Cardiac muscle cell (in vitro differentiated cells and primary cell): Measurements from ENCODE around the gene ARL10. TPM values are rescaled to one million over a fixed set of nuclear protein-coding genes. Genes with fewer than 3 reads are reported as not detected.

Source experiments
- DNase-seq, 2 donors: peaks; one replicate each; pipeline versions ENCODE4 v3.0.0 to v3.0.0-alpha.2; 2010 to 2017; ENCODE audit warnings: low read depth in 1 of 2, low spot score in 1 of 2
- H3K27ac ChIP-seq: fragments of 200-600 bp; sonication (generic); 2 replicates; pipeline ENCODE4 v1.5.1; 2016
- H3K27me3 ChIP-seq: fragments of 200-600 bp; sonication (generic); 2 replicates; pipeline ENCODE4 v1.6.0; 2016; ENCODE audit warnings: control low read depth
- H3K36me3 ChIP-seq: fragments of 200-600 bp; sonication (generic); 2 replicates; pipeline ENCODE4 v1.5.1; 2016; ENCODE audit warnings: control low read depth
- H3K4me1 ChIP-seq: fragments of 200-600 bp; sonication (generic); 2 replicates; pipeline ENCODE4 v1.8.1; 2017; ENCODE audit warnings: low read depth, mild to moderate bottlenecking, mixed run types
- H3K4me3 ChIP-seq: fragments of 200-600 bp; sonication (generic); 2 replicates; pipeline ENCODE4 v1.5.1; 2016; ENCODE audit warnings: mild to moderate bottlenecking
- H3K9me3 ChIP-seq: fragments of 200-600 bp; sonication (generic); 2 replicates; pipeline ENCODE4 v1.5.1; 2017; ENCODE audit warnings: low read depth, mild to moderate bottlenecking, control low read depth
- polyA plus RNA-seq: library from polyadenylated mRNA; unstranded; fragments of >200 nt; fragmentation: Nextera tagmentation; extraction: Ambion mirVana; gene quantifications from 2 replicates; pipeline ENCODE4 v1.2.1, GENCODE V29; 2016
- total RNA-seq: library from RNA; depleted of rRNA; stranded (reverse); fragments of >200 nt; gene quantifications from 2 replicates; pipeline ENCODE4 v1.2.3, GENCODE V29; 2016
- TF ChIP-seq, protein P1 (sequence below): IDR thresholded peaks from 2 replicates; pipeline ENCODE4 v1.5.1; 2012; ENCODE audit warnings: low read depth, mild to moderate bottlenecking, low read length

The ARL10 gene
- total and polyA plus RNA-seq, 2 experiments from 2014 or later, result 7.8 to 29.5 TPM

DNA sequence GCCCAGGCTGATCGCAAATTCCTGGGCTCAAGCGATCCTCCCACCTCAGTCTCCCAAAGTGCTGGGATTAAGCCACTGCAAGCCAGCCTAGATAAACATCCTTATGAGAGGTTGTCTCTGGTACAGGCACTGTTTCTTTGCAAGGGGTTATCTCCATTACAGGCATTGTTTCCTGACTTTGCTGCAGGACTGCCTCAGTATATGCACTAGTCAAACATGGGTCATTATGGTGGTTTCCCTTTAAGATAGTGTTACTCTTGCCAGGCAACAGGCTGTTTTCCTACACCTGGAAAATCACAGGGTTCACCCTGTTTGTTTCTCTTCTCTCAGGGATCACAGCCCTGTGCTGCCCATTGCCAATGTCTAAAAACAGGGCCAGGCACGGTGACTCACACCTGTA is 58.9 kb downstream of the ARL10 start:
- no peak for DNase-seq
- Histone ChIP-seq H3K36me3 (no peaks in the 10 kb centered on the region), H3K9me3 (no peaks in the 10 kb centered on the region), H3K4me1 (no peaks in the 10 kb centered on the region), H3K4me3 (no peak overlapping the region), H3K27me3 (no peaks in the 10 kb centered on the region), H3K27ac (no peak overlapping the region)
- TF ChIP-seq, protein P1, sequence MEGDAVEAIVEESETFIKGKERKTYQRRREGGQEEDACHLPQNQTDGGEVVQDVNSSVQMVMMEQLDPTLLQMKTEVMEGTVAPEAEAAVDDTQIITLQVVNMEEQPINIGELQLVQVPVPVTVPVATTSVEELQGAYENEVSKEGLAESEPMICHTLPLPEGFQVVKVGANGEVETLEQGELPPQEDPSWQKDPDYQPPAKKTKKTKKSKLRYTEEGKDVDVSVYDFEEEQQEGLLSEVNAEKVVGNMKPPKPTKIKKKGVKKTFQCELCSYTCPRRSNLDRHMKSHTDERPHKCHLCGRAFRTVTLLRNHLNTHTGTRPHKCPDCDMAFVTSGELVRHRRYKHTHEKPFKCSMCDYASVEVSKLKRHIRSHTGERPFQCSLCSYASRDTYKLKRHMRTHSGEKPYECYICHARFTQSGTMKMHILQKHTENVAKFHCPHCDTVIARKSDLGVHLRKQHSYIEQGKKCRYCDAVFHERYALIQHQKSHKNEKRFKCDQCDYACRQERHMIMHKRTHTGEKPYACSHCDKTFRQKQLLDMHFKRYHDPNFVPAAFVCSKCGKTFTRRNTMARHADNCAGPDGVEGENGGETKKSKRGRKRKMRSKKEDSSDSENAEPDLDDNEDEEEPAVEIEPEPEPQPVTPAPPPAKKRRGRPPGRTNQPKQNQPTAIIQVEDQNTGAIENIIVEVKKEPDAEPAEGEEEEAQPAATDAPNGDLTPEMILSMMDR, result no peak

DNA sequence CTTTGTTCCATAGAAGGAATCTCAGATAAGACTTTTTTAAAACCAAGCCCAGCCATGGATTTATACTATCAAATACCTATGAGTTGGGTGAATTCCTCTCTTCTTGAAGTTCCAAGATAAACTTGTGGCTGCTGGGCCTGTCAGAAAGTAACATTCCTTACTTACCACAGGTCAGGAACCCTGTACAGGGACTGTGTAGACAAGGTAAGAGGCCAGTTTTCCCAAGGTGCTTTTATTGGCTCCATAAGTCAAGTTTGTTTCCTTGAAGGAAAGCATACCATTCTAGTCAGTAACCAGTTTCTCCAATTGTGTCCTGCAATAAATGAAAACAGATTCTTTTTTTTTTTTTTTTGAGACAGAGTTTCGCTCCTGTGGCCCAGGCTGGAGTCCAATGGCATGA is 59.9 kb downstream of the ARL10 start:
- Histone ChIP-seq H3K27ac (no peak overlapping the region), H3K4me3 (no peak overlapping the region), H3K27me3 (no peaks in the 10 kb centered on the region), H3K36me3 (no peaks in the 10 kb centered on the region), H3K9me3 (no peaks in the 10 kb centered on the region), H3K4me1 (no peaks in the 10 kb centered on the region)
- DNase-seq, result no peak
- TF ChIP-seq, protein P1, result no peak

GRCh38 chr5:176425791-176426190 is 60.5 kb downstream of the ARL10 start:
- Histone ChIP-seq H3K4me1 (no peaks in the 10 kb centered on the region), H3K27me3 (no peaks in the 10 kb centered on the region), H3K27ac (no peak overlapping the region), H3K9me3 (no peaks in the 10 kb centered on the region), H3K36me3 (no peaks in the 10 kb centered on the region), H3K4me3 (no peak overlapping the region)
- DNase-seq, result no peak
- TF ChIP-seq, protein P1, result no peak

- H3K4me1 ChIP-seq, result no peaks in the 10 kb centered on the region
- H3K27ac ChIP-seq, result no peak overlapping the region
- H3K36me3 ChIP-seq, result no peaks in the 10 kb centered on the region
- TF ChIP-seq, protein P1, result no peak
- DNase-seq, result no peak
- no peak overlapping the region for H3K4me3 ChIP-seq
- no peaks in the 10 kb centered on the region for H3K9me3 ChIP-seq
- H3K27me3 ChIP-seq, result no peaks in the 10 kb centered on the region
Observed at GRCh38 chr5:176426876-176427275, 61.6 kb downstream of the ARL10 start.

DNA sequence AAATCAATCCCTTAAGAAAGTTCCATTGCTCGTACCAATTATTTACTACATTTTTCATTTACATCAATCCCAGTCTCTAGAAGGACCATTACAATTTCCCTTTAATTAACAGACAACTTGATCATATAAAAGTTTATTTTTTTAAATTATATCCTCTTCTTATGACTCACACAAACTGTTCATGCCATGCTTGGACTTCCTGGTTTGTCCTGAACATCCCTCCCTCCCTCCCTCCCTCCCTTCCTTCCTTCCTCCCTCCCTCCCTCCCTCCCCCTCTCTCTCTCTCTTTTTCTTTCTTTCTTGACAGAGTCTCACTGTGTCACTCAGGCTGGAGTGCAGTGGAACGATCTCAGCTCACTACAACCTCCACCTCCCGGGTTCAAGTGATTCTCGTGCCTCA is 62.7 kb downstream of the ARL10 start:
- Histone ChIP-seq H3K27me3 (no peaks in the 10 kb centered on the region), H3K36me3 (no peaks in the 10 kb centered on the region), H3K27ac (no peak overlapping the region), H3K4me1 (no peaks in the 10 kb centered on the region), H3K9me3 (no peaks in the 10 kb centered on the region), H3K4me3 (no peak overlapping the region)
- DNase-seq, result no peak
- TF ChIP-seq, protein P1, result no peak

- Histone ChIP-seq H3K36me3 (no peaks in the 10 kb centered on the region), H3K9me3 (no peaks in the 10 kb centered on the region), H3K27ac (no peak overlapping the region), H3K27me3 (no peaks in the 10 kb centered on the region), H3K4me3 (no peak overlapping the region), H3K4me1 (no peaks in the 10 kb centered on the region)
- DNase-seq, result no peak
- TF ChIP-seq, protein P1, result no peak
Observed at GRCh38 chr5:176429972-176430371, 64.7 kb downstream of the ARL10 start.
